CD4-positive, alpha-beta T cell treated with Interleukin-17A for 1 hour (primary cell): ENCODE results near the gene PLEKHG2.
"Not testable (repeated sequence)": the region's sequence is repeated elsewhere in the genome, so short reads cannot be mapped to it uniquely, and the experiment has no call there.

Experiments
- DNase-seq: peaks from one replicate; pipeline ENCODE4 v3.0.0-alpha.2; 2020

The PLEKHG2 gene

DNA sequence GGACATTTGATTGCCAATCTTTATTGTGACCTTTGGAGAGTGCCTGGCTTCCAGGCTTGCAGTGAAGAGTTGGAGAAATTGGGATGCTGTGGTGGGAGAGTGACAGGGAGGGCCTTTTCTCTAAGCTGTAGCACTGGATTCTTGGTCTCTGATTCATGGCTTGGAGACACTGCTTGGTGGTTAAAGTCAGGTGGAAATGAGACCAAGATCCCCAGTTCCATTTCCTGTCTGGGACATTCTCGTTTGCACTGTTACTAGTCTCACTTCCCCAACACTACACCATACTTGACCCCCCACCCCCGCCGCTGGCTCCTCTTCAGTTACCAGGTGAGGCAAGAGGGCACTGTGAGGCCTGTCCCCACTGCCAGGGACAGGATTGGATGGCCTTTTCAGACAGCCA, 35.8 kb downstream of the PLEKHG2 start:
- DNase-seq = peak; percentile 11

- no peak for DNase-seq
Measured at GRCh38 chr19:39449116-39449797, 36.8 kb downstream of the PLEKHG2 start.

DNA sequence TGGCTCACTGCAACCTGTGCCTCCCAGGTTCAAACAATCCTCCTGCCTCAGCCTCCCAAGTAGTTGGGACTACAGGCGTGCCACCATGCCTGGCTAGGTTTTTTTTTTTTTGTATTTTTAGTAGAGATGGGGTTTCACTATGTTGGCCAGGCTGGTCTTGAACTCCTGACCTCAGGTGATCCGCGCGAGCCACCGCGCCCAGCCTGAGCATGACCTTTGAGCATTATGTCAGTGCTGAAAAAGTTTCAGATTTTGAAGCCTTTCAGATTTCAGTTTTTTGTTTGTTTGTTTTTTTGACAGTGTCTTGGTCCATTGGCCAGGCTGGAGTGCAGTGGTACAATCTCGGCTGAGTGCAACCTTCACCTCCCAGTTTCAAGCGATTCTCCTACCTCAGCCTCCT, 38.8 kb downstream of the PLEKHG2 start:
- not testable (repeated sequence) for DNase-seq

- no peak for DNase-seq
Measured at GRCh38 chr19:39463403-39463802, 50.9 kb downstream of the PLEKHG2 start.

DNA sequence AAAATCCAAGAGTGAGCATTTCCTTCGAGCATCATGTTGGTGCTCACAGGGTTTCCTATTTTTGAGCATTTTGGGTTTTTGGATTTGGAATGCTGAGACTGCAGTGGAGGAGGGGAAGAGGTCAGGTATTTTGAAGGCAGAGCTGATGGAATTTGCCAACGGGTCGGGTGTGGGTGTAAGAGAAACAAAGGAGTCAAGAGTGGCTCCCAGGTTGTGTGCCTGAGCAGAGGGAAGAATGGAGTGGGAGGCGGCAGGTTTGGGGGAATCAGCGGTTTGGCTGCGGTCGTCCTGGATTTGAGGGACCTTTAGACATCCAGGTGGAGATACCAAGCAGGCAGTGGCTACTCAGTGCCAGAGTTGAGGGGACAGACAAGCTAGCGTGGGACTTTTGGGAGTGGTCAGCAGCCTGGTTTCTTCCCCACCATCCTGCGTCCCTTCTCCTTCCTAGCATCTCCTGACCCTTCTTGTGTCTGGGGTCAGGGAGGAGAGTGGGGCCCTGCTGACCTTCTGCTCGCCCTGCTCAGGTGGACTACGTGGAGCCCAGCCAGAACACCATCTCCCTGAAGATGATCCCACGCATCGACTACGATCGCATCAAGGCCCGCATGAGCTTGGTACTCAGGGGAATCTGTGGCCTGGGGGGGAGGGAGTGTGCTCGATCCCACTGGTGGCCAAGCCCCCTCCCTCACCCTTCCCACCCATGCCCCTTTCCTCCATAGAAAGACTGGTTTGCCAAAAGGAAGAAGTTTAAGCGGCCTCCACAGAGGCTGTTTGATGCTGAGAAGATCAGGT, 53.7 kb downstream of the PLEKHG2 start:
- no peak for DNase-seq

- DNase-seq = no peak
Measured at GRCh38 chr19:39467941-39468340, 55.5 kb downstream of the PLEKHG2 start.

DNA sequence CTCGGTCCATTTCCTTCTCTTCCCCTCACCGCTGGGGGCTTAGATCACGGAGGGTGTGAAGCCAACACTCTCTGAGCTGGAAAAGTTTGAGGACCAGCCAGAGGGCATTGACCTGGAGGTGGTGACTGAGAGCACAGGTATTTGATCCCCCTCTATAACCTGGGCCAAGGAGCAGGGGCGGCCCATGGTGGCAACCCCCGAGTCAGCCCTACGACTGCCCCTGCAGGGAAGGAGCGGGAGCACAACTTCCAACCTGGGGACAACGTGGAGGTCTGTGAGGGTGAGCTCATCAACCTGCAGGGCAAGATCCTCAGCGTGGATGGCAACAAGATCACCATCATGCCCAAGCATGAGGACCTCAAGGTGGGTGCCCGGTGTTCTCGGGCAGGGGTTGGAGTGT, 56.6 kb downstream of the PLEKHG2 start:
- DNase-seq = no peak

GRCh38 chr19:39469567-39469966, 57.1 kb downstream of the PLEKHG2 start:
- no peak for DNase-seq

DNA sequence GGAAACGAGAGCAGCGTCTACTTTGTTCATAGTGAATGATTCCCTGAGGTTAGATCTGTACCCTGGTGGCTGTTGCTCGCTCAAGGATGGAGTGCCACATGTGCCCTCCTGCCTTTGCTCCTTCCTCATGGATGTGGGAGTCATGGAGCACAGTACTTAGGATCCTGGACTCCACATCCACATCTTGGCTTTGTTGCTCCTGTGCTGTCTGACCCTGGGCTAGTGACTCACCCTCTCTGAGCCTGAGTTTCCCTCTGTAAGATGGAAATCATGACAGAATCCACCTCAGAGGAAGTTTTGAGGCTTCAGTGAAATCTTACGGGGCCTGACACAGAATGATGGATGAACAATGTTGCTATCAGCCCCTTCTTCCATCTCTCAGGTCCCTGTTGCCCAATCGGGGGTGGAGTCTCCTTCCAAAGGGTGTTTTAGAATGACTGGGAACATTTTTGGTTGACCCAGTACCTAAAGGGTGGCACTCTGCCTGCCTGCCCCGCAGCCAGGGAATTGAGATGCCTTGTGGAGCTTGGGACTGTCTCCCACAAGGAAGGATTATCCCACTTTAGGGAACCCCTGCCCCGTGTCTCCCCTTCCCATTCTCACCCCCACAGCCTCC, 58.4 kb downstream of the PLEKHG2 start:
- no peak for DNase-seq

DNA sequence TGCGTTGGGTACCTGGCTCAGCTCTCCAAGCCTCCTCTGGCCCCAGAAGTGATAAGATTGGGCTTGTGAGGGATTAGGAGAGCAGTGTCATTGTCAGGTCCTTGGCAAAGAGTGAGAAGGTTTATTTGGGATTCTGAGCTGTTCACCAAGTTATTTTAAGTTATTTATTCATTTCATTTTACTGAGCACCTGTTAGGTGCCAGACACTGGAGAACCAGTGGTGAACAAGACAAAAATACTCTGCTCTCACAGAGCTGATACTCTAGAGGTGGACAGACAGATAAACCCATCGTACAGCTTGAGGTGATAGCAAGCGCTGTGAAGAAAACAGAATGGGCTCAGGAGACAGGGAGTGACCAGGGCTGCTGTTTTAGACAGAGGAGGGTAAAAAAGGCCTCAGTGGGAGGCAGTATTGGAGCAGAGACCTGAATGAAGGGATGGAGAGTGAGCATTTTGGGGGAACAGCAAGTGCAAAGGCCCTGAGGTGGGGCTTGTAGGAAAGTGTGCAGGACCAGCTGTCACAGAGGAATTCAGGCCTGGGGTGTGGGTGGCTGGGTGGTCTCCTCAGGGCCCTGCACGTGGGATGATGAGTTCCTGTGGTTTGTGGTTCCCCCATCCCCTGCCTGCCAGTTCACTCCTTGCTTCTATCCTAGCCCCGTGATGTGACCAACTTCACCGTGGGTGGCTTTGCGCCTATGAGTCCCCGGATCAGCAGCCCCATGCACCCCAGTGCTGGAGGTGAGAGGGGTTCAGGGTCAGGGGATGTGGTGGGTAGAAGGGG, 59.5 kb downstream of the PLEKHG2 start:
- DNase-seq = no peak

DNA sequence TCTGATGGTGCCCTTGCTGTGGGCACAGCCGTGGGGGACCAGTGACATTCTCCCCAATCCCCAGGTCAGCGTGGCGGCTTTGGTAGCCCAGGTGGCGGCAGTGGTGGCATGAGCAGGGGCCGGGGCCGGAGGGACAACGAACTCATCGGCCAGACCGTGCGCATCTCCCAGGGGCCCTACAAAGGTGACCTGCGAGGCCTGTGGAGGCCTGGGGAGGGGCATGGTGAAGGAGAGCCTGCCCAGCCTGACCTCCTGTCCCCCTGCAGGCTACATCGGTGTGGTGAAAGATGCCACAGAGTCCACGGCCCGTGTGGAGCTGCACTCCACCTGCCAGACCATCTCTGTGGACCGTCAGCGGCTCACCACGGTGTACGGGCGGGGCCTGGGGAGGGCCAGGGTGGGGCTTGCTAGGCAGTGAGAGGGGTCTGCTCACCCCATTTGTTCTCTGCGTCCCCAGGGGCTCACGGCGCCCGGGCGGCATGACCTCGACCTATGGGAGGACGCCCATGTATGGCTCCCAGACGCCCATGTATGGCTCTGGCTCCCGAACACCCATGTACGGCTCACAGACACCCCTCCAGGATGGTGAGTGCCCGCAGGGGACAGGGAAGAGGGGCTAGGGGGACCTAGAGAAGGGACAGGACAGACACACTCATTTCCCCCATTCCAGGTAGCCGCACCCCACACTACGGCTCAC, 60.4 kb downstream of the PLEKHG2 start:
- no peak for DNase-seq

GRCh38 chr19:39473443-39473960, 61.0 kb downstream of the PLEKHG2 start:
- DNase-seq = no peak

DNA sequence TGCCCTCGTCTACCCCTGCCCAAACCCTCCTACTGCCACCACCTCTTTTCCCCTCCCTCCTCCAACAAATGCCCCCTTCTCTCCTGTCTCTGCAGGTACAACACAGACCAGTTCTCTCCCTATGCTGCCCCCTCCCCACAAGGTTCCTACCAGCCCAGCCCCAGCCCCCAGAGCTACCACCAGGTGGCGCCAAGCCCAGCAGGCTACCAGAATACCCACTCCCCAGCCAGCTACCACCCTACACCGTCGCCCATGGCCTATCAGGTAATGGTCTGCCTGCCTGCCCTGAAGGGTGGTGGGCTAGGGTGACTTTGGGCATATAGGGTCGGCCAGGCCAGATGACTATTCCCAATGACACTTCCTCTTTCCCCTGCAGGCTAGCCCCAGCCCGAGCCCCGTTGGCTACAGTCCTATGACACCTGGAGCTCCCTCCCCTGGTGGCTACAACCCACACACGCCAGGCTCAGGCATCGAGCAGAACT, 61.7 kb downstream of the PLEKHG2 start:
- peak; percentile 78 for DNase-seq

- no peak for DNase-seq
Measured at GRCh38 chr19:39475748-39476147, 63.3 kb downstream of the PLEKHG2 start.
